Gastrocnemius medialis (tissue), 4 donors: ENCODE results near the gene SCAF11.

Source experiments
- POLR2A ChIP-seq, 2 donors: fragments of 450-650 bp; IDR thresholded peaks; one replicate each; pipeline ENCODE4 v1.6.1; 2017; ENCODE audit warnings: antibody characterized with exemption in 2 of 2, mild to moderate bottlenecking in 2 of 2, moderate library complexity in 2 of 2
- TF ChIP-seq, protein P1 (sequence below), 5 experiments: fragments of 450-650 bp in 3 of 5; fragments of 200-600 bp in 2 of 5; sonication (generic) in 2 of 5; IDR thresholded peaks in 4 of 5; conservative IDR thresholded peaks in 1 of 5; 1 replicate in 4 of 5; 2 replicates in 1 of 5; pipeline ENCODE4 v1.5.1; 2016 to 2019; ENCODE audit warnings: antibody characterized with exemption in 5 of 5, mild to moderate bottlenecking in 3 of 5, moderate library complexity in 3 of 5

GRCh38 chr12:45879363-45879895 is 110.9 kb downstream of the SCAF11 start:
- TF ChIP-seq, protein P1, sequence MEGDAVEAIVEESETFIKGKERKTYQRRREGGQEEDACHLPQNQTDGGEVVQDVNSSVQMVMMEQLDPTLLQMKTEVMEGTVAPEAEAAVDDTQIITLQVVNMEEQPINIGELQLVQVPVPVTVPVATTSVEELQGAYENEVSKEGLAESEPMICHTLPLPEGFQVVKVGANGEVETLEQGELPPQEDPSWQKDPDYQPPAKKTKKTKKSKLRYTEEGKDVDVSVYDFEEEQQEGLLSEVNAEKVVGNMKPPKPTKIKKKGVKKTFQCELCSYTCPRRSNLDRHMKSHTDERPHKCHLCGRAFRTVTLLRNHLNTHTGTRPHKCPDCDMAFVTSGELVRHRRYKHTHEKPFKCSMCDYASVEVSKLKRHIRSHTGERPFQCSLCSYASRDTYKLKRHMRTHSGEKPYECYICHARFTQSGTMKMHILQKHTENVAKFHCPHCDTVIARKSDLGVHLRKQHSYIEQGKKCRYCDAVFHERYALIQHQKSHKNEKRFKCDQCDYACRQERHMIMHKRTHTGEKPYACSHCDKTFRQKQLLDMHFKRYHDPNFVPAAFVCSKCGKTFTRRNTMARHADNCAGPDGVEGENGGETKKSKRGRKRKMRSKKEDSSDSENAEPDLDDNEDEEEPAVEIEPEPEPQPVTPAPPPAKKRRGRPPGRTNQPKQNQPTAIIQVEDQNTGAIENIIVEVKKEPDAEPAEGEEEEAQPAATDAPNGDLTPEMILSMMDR (IDR thresholded peaks at IDR 0.05 in 4 of 5, conservative IDR thresholded peaks at IDR 0.05 in 1 of 5): no peak
- TF ChIP-seq POLR2A (IDR thresholded peaks at IDR 0.05): no peak
